ENCODE results near the gene TBX3.

TBX3 gene

GRCh38 chr12:114627393-114627792, 56.6 kb downstream of the TBX3 start:
- DNase-seq (ENCODE audit: low spot score) = no peak

DNA sequence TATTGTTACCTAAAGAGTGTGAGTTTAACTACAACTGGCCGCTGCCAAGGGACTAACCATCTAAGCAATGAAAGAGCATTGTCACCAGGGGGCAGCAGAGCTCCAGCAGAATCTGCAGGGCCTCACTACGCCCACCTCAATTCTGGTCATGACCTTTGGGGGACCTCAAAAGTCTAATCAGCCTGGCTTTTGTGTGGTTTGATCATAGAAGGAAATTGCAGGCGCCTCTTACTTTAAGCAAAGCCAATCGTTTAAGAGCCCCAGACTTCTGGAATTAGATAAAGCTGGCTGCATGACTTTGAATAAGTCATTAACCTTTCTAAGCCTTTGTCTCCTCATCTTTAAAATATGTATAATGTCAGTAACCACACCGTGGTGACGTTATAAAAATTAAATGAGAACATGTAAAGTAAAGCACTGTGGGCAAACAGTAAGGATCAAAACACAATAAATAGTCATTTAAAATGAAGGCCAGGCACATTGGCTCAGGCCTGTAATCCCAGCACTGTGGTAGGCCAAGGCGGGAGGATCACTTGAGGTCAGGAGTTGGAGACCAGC, 58.6 kb downstream of the TBX3 start:
- DNase-seq (ENCODE audit: low spot score) = no peak

GRCh38 chr12:114623737-114624136, 60.2 kb downstream of the TBX3 start:
- DNase-seq (ENCODE audit: low spot score) = no peak

Measured in HuH-7.5 (cell line).